IMR-90 (cell line): Measurements from ENCODE around the gene ELOVL2. TPM values are rescaled to one million over a fixed set of nuclear protein-coding genes. Genes with fewer than 3 reads are reported as not detected.
"Not testable (repeated sequence)": the region's sequence is repeated elsewhere in the genome, so short reads cannot be mapped to it uniquely, and the experiment has no call there.

Experiments used
- ATAC-seq: fragments of 200-7000 bp; cut with Tn5 transposase; 2 replicates; pipeline ENCODE4 v1.9.1; 2020; ENCODE audit warnings: low read depth, mild to moderate bottlenecking, moderate library complexity
- BruUV-seq: library from RNA; stranded (reverse); fragments of 400-500 nt; replicated peaks from 2 replicates; lab custom pipeline; 2021; lab: Mats Ljungman, UMichigan
- CTCF ChIA-PET: fragments of 300-600 bp; formaldehyde crosslinking; extraction: SDS; loops from one replicate; lab custom pipeline; 2021; ENCODE audit warnings: antibody characterized with exemption; lab: Yijun Ruan, JAX
- POLR2A ChIA-PET: fragments of 300-600 bp; sonication (Branson Sonifier 250); formaldehyde crosslinking; loops from one replicate; lab custom pipeline; 2022; ENCODE audit warnings: antibody characterized with exemption; ENCODE audit not compliant: unreplicated experiment; lab: Charles Lee
- DNase-seq: peaks from one replicate; pipeline ENCODE4 v3.0.0; 2013
- H2AFZ ChIP-seq: replicated peaks from 2 replicates; pipeline ENCODE3; 2013; ENCODE audit warnings: low read length, mild to moderate bottlenecking; ENCODE audit not compliant: poor library complexity
- H2AK5ac ChIP-seq: 2 replicates; pipeline ENCODE4 v1.6.1; 2013; ENCODE audit warnings: low read depth, low read length, inconsistent platforms
- H2AK9ac ChIP-seq: replicated peaks from 2 replicates; pipeline ENCODE3; 2013; ENCODE audit warnings: mild to moderate bottlenecking, low read depth, low read length, moderate library complexity; ENCODE audit not compliant: poor library complexity
- H2BK120ac ChIP-seq: 2 replicates; pipeline ENCODE4 v1.6.1; 2013; ENCODE audit warnings: low read depth, low read length, inconsistent platforms
- H2BK15ac ChIP-seq: 3 replicates; pipeline ENCODE4 v1.6.1; 2013; ENCODE audit warnings: low read depth, low read length, inconsistent platforms
- H2BK20ac ChIP-seq: 2 replicates; pipeline ENCODE4 v1.6.1; 2013; ENCODE audit warnings: low read depth, mild to moderate bottlenecking, inconsistent platforms, low read length, moderate library complexity
- H2BK5ac ChIP-seq: 2 replicates; pipeline ENCODE4 v1.6.1; 2013; ENCODE audit warnings: mild to moderate bottlenecking, low read depth, low read length, inconsistent platforms; ENCODE audit not compliant: poor library complexity, severe bottlenecking
- H3K14ac ChIP-seq: replicated peaks from 2 replicates; pipeline ENCODE4 v1.6.1; 2013; ENCODE audit warnings: low read depth, low read length, inconsistent platforms
- H3K18ac ChIP-seq: 2 replicates; pipeline ENCODE4 v1.6.1; 2013; ENCODE audit warnings: low read depth, low read length, control low read depth
- H3K23ac ChIP-seq: 2 replicates; pipeline ENCODE4 v1.6.1; 2013; ENCODE audit warnings: low read depth, low read length, inconsistent platforms
- H3K27ac ChIP-seq: 2 replicates; pipeline ENCODE4 v1.5.1; 2013; ENCODE audit warnings: mild to moderate bottlenecking, control low read depth, low read length; ENCODE audit not compliant: insufficient read depth
- H3K27me3 ChIP-seq: 2 replicates; pipeline ENCODE4 v1.6.1; 2013; ENCODE audit warnings: low read length; ENCODE audit not compliant: control insufficient read depth, insufficient read depth
- H3K36me3 ChIP-seq: 2 replicates; pipeline ENCODE4 v1.6.1; 2013; ENCODE audit warnings: low read length, mixed read lengths; ENCODE audit not compliant: control insufficient read depth, insufficient read depth
- H3K4ac ChIP-seq: 2 replicates; pipeline ENCODE4 v1.6.1; 2013; ENCODE audit warnings: low read depth, low read length, inconsistent platforms
- H3K4me1 ChIP-seq: 2 replicates; pipeline ENCODE4 v1.6.1; 2013; ENCODE audit warnings: low read length, mixed read lengths; ENCODE audit not compliant: control insufficient read depth, insufficient read depth
- H3K4me2 ChIP-seq: 2 replicates; pipeline ENCODE4 v1.6.1; 2013; ENCODE audit warnings: low read depth, mild to moderate bottlenecking, control low read depth, low read length, moderate library complexity
- H3K4me3 ChIP-seq: 2 replicates; pipeline ENCODE4 v1.5.1; 2013; ENCODE audit warnings: low read depth, mild to moderate bottlenecking, control low read depth, low read length, moderate library complexity; ENCODE audit not compliant: insufficient read depth
- H3K56ac ChIP-seq: 2 replicates; pipeline ENCODE4 v1.6.1; 2013; ENCODE audit warnings: low read length, inconsistent platforms; ENCODE audit not compliant: insufficient read depth; ENCODE audit errors: extremely low read depth
- H3K79me1 ChIP-seq, 2 experiments: 2 replicates each; pipeline ENCODE4 v1.6.1; 2013; ENCODE audit warnings: low read length in 2 of 2, inconsistent platforms in 1 of 2, low read depth in 1 of 2
- H3K9ac ChIP-seq: 2 replicates; pipeline ENCODE4 v1.6.1; 2013; ENCODE audit warnings: low read depth, low read length, control low read depth
- H3K9me1 ChIP-seq: 2 replicates; pipeline ENCODE4 v1.6.1; 2013; ENCODE audit warnings: low read length, inconsistent platforms; ENCODE audit not compliant: insufficient read depth
- H3K9me3 ChIP-seq: 2 replicates; pipeline ENCODE4 v1.6.1; 2013; ENCODE audit warnings: low read length; ENCODE audit not compliant: control insufficient read depth, insufficient read depth
- H4K20me1 ChIP-seq: 2 replicates; pipeline ENCODE4 v1.6.1; 2013; ENCODE audit warnings: low read length, inconsistent platforms; ENCODE audit not compliant: insufficient read depth
- H4K5ac ChIP-seq: 2 replicates; pipeline ENCODE4 v1.6.1; 2013; ENCODE audit warnings: mild to moderate bottlenecking, low read depth, low read length, control low read depth
- H4K8ac ChIP-seq, 2 experiments: 2 replicates each; pipeline ENCODE4 v1.6.1; 2013; ENCODE audit warnings: low read depth in 2 of 2, low read length in 2 of 2, control low read depth in 1 of 2, inconsistent platforms in 1 of 2
- H4K91ac ChIP-seq: 2 replicates; pipeline ENCODE4 v1.6.1; 2013; ENCODE audit warnings: low read depth, low read length, inconsistent platforms; ENCODE audit not compliant: insufficient read depth
- WGBS, 2 experiments: methylation state at CpG; one replicate each; pipeline versions ENCODE4 v1.1.5 to v1.1.7; 2013; ENCODE audit warnings: missing lambda C conversion rate in 2 of 2; ENCODE audit not compliant: insufficient read length in 1 of 2; ENCODE audit errors: extremely low coverage in 2 of 2; 5-methylcytosine and 5-hydroxymethylcytosine counted together
- dilution Hi-C: fragments of 300-500 bp; cut with HindIII; formaldehyde crosslinking; loops from one replicate; pipeline ENCODE4 v1.14.3; 2018; ENCODE audit warnings: low sequenced_read_pairs; ENCODE audit not compliant: unreplicated experiment
- in situ Hi-C: fragments of 300-500 bp; cut with MboI; formaldehyde crosslinking; loops from 3 replicates; pipeline ENCODE4 v1.14.3; 2019; ENCODE audit warnings: low sequenced_read_pairs, inconsistent platforms, mixed read lengths
- intact Hi-C: fragments of 100-400 bp; cut with micrococcal nuclease; formaldehyde crosslinking; loops from 2 replicates; pipeline ENCODE4 v1.10.0; 2022
- polyA plus RNA-seq, 3 experiments: library from polyadenylated mRNA; depleted of rRNA; stranded (reverse); fragments of >200 nt; gene quantifications; 2 replicates each; pipeline ENCODE4 v1.2.3, GENCODE V29; 2012; ENCODE audit warnings: low replicate concordance in 1 of 3
- total RNA-seq: library from RNA; depleted of rRNA; stranded (reverse); fragments of >200 nt; gene quantifications from 2 replicates; pipeline ENCODE4 v1.2.3, GENCODE V29; 2012

The ELOVL2 gene
- total and polyA plus RNA-seq, 2 of the 4 experiments (the other 2 are of a cell fraction), result 6.3 to 7.9 TPM

GRCh38 chr6:11087141-11087812, 43.2 kb upstream of the ELOVL2 start:
- H4K5ac ChIP-seq, H3K4ac ChIP-seq, H3K27me3 ChIP-seq, DNase-seq, H3K23ac ChIP-seq, H3K27ac ChIP-seq, POLR2A ChIA-PET, H2AK5ac ChIP-seq, H2AFZ ChIP-seq, H3K56ac ChIP-seq, in situ Hi-C loops, H4K20me1 ChIP-seq, H3K18ac ChIP-seq, H3K4me2 ChIP-seq, H4K91ac ChIP-seq, H2BK5ac ChIP-seq, H3K9ac ChIP-seq, H3K79me1 ChIP-seq, ATAC-seq, H3K36me3 ChIP-seq, H3K9me3 ChIP-seq, H3K4me3 ChIP-seq, CTCF ChIA-PET, H3K4me1 ChIP-seq, H3K14ac ChIP-seq, intact Hi-C loops, dilution Hi-C loops, H2BK20ac ChIP-seq, BruUV-seq, H4K8ac ChIP-seq, H2AK9ac ChIP-seq: not testable (repeated sequence)
- Histone ChIP-seq H2BK15ac (0 out of 3 replicates have a peak overlapping the region, but pooled peaks have one; percentile 62), H3K9me1 (peaks cover 14% of the 10 kb centered on the region), H2BK120ac (peak overlapping the region; percentile 79; the same call in 1 of the 2 replicates)
- WGBS, 2 experiments, result 87% methylated on average over 9 of the region's 47 CpGs; no CpG with 5 or more reads in 1 of the 2 experiments
